SHP77 (cell line): ENCODE data around the gene USH2A.
"Not testable (repeated sequence)": the region's sequence is repeated elsewhere in the genome, so short reads cannot be mapped to it uniquely, and the experiment has no call there.

Source experiments
- DNase-seq, 2 experiments: peaks; one replicate each; lab custom pipeline; 2025; lab: John Stamatoyannopoulos, UW

The USH2A gene

DNA sequence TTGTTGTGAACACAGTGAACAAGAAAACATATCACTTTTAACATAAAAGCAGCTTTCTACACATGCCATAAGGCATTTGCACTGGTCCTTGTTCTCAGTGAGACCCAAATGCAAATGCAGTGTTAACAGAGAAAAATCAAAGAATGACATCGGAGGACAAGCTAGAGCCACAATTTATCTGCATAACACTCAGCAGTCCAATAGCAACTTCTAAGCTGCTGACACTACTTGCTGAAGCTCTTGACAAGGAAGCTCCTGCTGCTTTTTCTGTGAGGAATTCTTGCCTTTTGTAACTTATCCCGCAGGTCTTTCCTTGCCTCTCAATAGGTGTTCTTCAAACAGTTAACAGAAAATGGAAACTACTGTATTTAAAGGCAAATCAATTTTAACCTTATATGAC is 34.7 kb downstream of the USH2A start:
- no peak for DNase-seq

DNA sequence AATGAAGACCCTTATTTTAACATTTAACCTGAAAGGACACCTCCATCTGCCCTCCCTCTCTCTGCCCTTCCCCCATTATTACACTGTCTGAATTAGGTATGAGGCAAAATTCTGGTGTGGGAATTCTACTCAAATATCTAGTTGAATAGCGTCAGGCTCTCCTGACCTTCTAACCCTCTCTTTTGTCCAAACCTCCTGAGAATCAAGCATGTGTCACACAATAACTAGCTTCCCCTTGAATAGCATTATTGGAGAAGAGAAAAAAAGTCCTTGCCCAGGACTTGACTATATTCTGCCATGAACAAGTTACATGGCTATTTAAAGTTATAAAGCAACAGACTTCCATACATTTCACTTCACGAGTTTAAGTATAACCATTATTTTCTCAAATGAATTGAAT is 35.5 kb downstream of the USH2A start:
- no peak for DNase-seq

DNA sequence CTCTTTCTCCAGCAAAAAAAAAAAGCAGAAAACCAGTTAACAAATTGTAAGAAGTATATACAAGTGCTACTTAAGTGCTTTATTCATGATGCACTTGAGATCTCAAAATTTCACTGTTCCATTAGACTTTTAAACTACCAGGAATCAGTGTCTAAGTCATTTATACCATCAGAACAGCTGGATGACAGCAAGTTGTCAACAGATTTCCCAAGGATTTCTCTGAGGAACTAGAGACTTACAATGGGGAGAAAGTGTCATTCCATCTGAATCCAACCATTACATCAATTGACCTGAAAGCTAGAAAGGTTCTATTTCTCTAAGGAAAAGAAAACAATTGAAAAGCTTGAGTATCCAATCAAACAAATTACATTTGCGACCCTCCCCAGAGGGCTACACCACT is 43.8 kb downstream of the USH2A start:
- DNase-seq: no peak

DNA sequence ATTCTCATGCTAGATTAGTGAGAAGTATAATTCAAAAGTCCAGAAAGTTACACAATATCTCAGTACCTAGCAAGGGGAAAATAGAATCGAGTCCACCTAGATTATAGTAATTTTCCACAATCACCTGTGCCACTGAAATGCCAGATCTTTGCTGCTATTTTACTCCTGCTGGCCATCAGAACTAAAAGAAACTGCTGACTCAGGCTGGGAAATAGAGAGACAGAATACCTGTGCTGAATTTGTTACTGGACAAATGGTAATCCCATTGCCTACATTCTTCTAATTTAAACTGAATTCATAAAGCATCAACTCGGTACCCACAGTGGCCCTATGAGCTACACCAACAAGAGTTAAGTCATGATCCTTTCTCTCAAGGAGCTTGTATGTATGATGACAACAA is 55.0 kb downstream of the USH2A start:
- no peak for DNase-seq

DNA sequence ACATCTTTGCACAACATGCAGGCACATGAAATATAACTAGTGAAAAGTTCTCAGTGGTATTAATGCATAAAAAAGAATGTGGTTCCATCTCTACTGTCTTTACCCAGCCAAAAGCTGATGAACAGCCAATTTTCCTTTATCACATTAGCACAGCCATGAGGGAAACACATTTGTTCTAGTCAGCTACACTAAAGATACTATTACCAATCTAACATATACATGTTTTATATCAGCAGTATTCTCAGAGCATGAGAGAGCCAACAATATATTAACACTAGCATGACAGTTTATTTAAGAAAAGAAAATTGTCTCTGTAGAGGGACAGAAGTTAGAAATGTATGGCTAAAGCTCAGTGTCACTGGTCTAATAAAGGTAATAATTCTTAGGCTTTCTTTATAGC is 56.3 kb downstream of the USH2A start:
- DNase-seq: no peak

DNA sequence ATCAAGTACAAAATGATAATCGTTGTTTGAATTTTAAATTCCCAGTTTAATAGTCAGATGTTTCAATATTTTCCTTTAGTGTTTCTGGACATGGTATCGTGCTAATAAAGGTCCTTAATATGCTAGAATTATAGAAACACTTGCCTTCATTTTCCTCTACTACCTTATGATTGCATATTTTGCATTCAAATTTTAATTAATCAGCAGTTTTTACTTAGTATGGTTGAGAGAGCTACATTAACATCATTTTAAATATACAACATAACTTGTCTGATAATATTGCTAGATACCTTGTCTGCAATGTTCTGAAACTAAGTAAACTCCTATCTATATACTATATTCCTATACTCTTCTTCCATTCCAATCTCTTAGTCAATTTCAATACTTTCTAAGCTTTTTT is 66.3 kb downstream of the USH2A start:
- no peak for DNase-seq

DNA sequence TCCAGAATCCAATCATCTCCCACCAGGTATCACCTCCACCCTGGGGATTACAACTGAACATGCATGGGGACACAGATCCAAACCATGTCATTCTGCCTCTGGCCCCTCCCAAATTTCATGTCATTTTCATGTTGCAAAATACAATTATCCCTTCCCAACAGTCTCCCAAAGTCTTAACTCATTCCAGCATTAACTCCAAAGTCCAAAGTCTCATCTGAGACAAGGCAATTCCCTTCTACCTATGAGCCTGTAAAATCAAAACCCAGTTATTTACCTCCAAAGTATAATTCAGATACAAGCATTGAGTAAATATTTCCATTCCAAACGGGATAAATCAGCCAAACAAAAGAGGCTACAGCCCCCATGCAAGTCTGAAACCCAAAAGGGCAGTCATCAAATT is 73.1 kb downstream of the USH2A start:
- no peak for DNase-seq

DNA sequence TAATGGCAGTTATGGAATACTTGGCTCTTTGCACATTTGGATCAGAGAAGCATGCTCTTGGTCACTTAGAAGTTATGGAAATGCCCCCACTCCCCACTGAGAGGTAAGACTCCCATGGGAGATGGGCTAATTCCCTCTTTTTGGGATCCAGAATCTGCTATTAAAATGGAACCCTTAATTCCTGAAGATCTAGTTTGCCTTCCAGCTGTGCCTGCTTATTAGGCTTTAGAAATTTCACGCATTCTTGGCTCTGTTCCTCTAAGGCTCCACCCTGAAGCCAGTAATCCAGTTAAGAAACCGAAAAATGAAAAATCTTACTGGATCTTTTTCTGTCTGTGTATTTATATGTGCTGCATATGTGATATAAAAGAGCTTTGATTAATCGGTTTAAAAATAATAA is 76.7 kb downstream of the USH2A start:
- DNase-seq: no peak

DNA sequence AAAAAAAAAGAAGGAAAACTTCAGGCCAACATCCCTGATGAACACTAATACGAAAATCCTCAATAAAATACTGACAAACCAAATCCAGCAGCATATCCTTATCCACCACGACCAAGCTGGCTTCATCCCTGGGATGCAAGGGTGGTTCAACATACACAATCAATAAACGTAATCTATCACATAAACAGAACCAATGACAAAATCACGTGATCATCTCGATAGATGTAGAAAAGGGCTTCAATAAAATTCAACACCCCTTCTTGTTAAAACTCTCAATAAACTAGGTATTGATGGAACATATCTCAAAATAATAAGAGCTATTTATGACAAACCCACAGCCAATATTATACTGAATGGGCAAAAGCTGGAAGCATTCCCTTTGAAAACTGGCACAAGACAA is 82.7 kb downstream of the USH2A start:
- DNase-seq: not testable (repeated sequence)

DNA sequence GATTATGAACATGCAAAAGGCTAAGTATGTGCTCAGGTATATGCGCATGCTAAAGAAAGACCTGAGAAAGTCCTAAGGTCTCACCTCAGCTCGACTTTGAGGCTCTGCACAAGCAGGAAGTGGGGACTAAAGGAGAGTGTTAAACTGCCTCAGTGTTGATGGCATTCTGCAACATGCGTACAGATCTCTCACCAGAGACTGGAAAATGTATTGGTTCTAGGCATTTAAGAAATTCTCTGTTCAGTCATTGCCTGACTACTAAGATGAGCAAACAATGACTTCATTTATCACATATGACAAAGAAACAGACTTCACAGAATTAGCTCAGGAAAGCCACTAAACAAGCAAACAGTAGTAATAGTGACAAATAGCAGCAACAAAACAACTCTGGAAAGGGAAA is 90.8 kb downstream of the USH2A start:
- no peak for DNase-seq

DNA sequence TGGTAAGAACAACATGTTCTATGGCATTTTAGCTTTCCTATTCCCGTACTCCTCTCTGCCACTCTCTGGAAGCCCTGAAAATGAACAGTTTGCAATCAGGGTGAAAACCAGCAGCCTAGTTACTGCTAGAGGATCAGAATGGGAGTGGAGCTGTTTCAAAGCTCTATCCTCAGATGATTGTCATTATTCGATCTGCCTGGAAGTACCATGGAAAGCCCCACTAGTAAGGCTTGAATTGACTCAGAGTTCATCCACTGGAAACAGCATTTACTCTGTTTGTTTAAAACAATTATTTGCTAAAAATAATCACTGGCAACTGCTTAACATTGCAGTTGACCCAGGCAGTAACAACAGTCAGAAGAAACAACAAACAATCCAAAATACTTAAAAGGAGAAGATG is 91.2 kb downstream of the USH2A start:
- no peak for DNase-seq

DNA sequence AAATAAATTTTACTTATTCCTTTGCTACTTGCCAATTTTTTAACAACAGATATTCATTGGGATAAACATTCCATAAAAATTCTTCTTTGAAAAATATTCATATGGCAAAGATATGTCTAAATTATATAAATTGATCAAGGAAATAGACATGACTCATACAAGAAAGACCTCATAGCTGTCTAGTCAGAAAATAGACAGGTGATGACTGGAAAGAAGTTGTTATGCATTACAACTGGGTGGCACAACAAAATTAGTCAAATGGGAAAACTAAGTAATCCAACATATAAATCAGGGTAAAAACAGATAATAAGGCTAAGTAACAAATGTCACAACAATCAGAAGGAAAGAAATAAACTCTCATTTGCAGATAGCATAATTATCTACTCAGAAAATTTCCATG is 92.0 kb downstream of the USH2A start:
- no peak for DNase-seq

DNA sequence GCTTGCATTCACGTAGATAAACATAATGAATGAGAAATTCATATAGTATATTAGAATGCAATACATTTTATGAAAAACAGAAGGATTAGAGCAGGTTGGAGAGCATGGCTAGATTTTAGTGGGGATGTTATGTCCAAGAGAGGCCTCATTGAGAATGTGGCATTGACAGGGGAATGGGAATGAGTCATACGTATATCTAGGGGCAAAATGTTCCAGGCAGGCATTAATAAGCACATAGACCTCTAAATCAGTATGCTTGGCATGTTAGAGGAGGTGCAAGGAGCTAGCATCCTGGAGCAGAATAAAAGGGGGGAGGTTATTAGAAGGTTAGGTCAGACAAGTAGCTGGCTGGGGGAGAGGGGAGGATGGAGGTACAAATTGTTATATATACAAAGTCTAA is 93.0 kb downstream of the USH2A start:
- no peak for DNase-seq

DNA sequence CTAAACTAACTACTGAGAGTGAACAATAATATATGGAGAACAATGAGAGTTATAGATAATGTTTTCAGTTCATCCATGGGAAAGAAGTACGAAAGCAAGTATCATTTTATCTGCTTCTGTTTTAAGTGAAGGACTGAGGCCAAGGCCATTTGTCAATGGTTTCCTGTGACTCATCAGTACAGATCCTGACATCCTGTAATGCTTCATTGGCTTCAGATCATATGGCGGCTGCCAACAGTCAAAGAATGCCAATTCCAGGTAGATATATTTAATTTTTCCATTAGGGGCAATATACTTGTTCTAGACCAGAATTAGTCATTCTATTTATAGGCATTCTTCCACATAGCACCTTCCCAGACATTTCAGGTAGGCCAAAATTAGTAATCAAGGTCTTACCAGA is 97.3 kb downstream of the USH2A start:
- DNase-seq: no peak

DNA sequence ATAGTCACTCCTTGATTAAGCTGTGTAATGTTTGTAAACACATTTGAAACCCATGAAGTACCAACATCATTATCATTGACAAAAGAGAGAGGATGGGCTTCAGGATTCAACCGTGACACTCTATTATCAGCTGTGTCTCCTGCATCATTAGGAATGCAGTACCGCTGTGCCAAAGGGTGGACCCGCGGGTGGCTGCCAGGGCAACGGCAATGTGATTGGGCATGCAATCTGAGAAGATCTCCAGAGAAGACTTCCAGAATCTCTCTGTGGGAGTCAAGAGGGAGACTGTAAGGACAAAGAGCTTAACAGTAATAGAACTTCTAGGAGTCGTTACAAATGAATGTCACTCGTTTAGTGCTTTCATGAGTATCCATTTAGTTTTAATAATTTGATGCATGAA is 97.9 kb downstream of the USH2A start:
- DNase-seq: no peak

DNA sequence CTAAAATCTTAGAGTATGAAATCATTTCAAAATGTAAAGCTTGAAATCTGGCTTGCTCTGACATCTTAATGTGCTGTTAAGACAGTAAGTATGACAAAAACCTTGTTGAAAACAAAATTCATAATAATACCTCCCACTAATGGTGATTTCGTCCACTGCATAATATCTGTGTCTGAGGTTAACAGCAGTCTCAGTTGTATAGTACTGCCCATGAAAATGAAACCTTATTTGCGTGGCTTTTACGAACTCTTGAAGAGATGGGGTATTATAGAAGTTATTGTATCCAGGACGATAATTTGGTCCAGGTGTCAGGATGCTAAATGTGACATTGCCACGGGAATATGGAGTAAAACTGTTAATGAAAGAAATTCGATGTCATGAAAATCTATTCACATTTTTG is 99.9 kb downstream of the USH2A start:
- DNase-seq: no peak

DNA sequence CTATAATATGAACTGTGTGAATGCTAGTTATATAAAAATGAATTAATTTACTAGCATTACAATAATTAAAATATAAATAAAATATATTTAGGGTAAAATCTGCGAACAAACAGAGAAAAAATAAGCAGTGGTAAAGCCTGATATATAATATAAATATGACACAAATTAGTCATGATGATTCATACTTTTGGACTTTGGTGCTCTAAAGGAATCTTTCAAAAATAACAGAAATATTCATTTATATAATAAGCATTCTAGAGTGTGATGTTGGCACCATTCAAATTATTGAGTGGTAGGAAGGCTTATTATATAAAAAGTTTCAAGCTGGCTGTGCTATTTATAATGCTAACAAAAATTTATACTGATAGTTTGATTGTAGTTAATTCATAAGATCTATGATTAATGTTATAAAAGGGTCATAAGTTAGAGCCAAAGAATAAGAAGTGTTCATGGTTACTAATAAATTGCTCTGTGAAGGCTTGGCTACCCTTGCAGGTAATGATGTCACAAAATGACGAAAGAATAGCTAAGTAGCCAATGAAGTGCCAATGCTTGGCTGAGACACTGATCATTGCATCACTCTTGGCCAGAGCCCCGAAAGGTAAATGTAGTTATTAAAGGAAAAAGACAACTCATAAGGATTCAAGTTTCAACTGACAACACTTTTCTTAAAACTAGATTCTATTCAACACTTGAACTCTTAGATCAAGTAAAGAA is 108.7 kb downstream of the USH2A start:
- DNase-seq: no peak

DNA sequence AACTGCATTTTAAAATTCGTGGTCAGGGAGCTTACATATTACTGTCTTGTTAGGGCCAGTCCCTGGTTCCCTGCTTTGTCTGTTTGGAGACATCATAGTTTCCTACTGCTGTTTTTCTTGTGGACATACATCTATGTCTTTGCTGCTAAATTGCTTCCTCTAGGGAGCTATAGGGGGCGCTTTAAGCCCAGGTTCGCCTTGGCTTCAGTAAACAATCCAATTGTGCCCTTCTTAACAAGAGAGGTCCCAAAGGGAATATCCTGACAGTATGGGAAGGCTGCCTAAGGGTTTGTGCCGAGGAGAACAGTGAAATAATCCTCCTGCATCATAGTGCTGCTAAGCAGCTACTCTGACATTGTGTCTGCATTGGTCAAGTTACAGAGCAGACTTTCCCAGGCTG is 112.5 kb downstream of the USH2A start:
- peak; percentile 10 to 39 for DNase-seq

DNA sequence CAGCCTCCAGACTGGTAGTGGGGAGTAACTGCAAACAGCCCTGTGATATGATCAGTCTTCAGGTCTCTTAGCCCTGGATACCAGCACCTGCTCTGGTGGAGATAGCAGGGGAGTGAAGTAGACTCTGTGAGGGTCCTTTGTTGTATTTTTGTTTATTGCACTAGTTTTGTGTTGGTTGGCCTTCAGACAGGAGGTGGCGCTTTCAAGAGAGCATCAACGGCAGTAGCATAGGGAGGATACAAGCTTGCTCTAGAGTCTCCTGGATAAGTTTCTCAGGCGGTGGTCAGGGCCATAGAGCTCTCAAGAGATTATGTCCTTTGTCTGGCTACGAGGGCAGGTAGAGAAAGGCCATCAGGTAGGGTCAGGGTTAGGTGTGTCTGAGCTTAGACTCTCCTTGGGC is 116.4 kb downstream of the USH2A start:
- DNase-seq: no peak

DNA sequence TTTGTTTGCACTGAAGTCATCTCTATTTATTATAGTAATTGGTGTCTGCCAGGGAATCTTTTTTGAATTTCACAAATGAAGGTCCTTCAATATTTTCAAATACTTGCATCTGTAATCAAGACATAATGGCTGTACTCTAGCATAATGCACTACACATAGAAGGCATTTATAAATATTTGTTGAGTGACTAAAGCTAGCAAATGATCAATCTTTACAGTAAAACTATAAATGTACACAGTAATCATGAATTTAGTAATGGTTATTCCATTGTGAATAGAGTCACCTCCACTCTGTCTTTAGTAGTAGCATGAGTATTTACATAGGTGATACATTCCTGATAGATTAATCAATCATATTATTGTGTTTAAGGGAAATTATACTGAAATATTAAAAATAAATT is 119.6 kb downstream of the USH2A start:
- DNase-seq: no peak

DNA sequence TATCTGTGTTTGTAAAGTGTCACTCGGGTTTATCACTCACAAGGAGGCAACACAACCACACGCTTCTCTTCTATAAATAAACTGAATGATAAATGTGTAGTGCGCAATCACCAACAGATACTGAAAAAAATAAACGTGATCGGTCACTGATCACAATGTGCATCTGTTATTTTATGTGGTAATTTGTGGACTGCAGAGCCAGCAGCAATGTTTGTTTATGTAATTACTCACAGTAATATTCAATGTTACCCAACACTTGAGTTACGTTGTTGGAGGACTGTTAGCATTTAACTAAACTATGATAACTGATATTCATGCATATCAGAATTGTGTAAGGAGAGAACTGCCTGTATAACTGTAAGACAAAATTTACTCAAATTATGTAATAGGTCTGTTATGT is 129.6 kb downstream of the USH2A start:
- no peak for DNase-seq

DNA sequence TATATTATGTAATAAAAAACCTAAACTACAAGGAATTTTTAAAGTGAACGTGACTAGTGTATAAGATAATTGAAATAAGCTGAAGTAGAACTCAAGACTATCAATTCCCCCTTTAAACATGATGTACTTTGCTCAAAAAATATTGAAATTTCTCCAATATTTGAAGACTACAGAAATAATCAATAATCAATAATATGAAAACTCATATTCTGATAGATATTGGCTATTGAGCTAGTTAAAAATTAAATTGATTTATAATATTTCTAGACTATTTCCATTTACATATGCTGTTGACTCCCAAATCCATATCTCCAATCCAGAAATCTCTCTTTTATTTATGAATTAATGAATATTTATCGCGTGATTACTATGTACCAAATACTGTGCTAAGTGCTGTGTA is 133.2 kb downstream of the USH2A start:
- DNase-seq: no peak

DNA sequence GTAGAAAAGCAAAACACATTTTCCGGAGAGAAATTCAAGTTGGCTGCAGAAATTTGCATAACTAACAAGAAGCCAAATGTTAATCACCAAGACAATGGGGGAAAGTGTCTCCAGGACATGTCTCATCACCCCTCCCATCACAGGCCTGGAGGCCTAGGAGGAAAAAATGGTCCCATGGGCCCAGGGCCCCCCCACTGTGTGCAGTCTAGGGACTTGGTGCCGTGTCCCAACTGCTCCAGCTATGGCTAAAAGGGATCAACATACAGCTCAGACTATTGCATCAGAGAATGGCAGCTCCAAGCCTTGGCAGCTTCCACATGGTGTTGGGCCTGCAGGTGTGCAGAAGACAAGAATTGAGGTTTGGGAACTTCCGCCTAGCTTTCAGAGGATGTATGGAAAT is 138.2 kb downstream of the USH2A start:
- no peak for DNase-seq

DNA sequence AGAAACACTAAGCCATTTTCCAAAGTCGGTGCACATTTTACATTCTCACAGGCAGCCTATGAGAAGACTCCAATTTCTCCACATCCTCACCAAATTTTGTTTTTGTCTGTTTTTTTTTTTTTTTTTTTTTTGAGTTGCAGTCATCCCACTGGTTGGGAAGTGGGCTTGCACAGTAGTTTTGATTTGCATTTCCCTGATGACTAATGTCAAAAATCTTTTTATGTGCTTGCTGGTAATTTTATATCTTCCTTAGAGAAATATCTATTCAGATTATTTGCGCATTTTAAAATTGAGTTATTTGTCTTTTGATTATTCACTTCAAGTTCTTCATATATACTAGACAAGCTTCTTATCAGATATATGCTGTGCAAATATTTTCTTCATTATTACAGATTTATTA is 141.5 kb downstream of the USH2A start:
- no peak for DNase-seq
